Right renal pelvis (tissue), 4 donors: ENCODE results near the gene PREP. TPM values are rescaled to one million over a fixed set of nuclear protein-coding genes. Genes with fewer than 3 reads are reported as not detected.
A peak's percentile ranks its signal among the peaks of the same experiment; 100 is the strongest.
"Not testable (repeated sequence)": the region's sequence is repeated elsewhere in the genome, so short reads cannot be mapped to it uniquely, and the experiment has no call there.

Experiments used
- DNase-seq, 4 donors: peaks; one replicate each; pipeline ENCODE4 v3.0.0-alpha.2; 2013; ENCODE audit warnings: low read depth in 4 of 4, low spot score in 3 of 4, missing footprints in 1 of 4
- polyA plus RNA-seq, 4 donors: library from polyadenylated mRNA; unstranded; fragments of 120-200 nt; gene quantifications; one replicate each; pipeline ENCODE4 v1.2.1, GENCODE V29; 2013; ENCODE audit not compliant: insufficient read length in 4 of 4

PREP gene
- polyA plus RNA-seq, 4 donors, result 33.2 to 39.7 (median 35.7) TPM

DNA sequence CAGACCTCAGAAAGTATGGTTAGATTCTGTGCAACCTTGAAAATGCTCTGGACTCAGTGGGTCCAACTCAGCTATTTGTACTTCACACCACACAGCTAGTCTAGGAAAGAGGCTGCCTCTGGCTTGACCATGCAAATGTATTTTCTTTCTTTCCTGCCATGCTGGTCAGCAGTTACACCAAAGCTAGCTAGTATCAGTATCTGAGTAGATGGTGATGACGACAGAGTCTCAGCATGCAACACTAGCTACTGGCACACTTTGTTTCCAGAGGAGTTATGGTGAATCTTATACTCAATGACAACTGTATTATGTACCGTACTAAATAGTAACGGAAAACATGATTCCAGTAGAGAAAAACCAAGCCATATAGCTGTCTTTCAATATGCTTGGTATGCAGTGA is 126.5 kb downstream of the PREP start:
- no peak for DNase-seq

DNA sequence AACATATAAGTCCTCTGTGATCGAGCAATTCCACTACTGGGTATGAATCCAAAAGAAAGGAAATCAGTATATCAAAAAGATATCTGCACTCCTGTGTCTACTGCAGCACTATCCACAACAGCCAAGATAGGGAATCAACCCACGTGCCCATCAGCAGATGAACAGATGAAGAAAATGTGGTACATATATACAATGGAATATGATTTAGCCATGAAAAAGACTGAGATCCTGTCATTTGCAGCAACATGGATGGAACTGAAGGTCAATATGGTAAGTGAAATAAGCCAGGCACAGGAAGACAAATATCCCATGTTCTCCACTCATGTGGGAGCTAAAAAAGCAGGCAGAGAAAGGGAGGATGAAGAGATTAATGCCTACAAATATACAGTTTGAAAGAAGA is 127.3 kb downstream of the PREP start:
- DNase-seq, result no peak

GRCh38 chr6:105274678-105275077 is 128.2 kb downstream of the PREP start:
- no peak for DNase-seq

GRCh38 chr6:105273589-105273988 is 129.3 kb downstream of the PREP start:
- DNase-seq, result no peak

- DNase-seq, result peak in 3 of 4 donors; percentile 4 to 14 (median 8)
These were observed 130.1 kb downstream of the PREP start for GRCh38 chr6:105272786-105273185.

DNA sequence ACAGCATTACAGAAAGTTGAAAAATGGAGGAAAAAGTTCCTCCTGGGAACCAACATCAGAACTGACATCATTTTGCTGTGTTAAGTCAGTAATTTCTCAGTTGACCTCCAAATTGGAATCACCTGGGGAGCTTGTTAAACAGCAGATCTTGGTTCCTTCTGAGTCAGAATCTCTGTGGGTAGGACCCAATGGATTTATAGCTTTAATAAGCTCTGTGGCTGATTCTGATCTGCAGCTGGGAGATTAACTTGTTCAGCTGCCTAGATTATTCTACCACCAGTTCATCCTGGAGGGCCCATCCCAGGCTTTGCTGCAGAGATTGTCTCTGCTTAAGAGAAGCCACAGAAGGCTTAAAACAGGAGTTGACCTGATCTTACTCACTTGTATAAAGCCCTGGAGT is 132.4 kb downstream of the PREP start:
- no peak for DNase-seq

GRCh38 chr6:105269390-105269789 is 133.5 kb downstream of the PREP start:
- no peak for DNase-seq

GRCh38 chr6:105263685-105264610 is 138.9 kb downstream of the PREP start:
- DNase-seq, result no peak

DNA sequence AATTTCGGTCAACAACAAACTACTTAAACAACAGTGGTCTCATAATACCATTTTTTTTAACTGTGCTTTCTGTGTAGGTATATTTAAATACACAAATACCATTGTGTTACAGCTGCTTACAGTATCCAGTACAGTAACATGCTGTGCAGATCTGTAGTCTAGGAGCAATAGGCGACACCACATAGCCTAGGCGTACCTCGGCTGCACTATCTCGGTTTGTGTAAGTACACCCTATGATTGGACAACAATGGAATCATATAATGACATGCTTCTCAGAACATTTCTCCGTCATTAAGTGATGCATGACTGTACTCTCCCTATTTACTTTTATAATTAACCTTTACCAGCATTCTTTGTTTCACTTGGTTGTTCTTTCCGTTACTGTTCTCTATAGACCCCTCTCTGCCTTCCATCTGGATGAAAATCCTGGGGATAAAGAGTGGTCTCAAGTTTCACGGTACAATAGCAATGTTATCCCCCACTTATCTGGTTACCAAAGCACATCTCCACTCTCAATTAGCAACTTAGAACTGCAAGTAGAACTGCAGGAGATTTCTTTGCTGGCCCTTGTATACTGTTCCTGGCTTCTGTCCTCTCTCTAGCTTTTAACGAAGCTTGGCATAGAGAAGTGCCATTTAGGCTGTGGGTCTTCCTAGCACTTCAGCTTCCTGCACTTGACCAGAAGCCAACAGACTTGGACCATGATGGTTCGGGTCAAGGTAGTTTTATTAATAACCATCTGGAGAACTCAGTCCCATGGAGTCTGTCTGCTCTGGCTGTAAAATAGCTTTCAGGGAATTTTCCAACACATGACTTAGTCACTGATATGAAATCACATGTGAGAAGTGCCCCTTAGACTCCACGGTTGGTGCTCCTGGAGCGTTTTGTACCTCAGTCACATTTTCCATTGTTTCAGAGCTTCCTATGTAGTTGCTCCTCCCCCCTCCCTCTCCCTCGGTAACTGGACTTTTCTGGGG is 142.7 kb downstream of the PREP start:
- DNase-seq, result no peak

DNA sequence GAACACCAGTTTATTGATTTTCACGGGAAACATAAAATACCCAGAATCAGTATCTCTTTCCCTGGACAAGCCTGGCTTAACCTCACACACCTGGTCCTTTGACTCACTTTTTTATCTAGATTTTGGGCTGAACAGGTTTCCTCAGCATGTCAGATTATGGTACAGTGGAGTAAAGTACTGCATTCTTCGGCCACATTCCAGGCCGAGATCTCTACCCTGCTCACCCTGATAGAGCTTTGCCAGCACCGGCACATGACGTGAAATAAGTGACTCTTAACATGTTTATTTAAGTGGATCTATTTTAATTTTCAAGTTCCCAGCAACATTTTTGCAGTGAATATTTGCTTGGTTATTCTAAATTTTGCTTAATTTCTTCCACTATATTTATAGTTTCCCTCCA is 144.1 kb downstream of the PREP start:
- no peak for DNase-seq

- DNase-seq, result no peak
These were observed 145.5 kb downstream of the PREP start for GRCh38 chr6:105257340-105257739.

- no peak for DNase-seq
These were observed 146.3 kb downstream of the PREP start for GRCh38 chr6:105256619-105257018.

DNA sequence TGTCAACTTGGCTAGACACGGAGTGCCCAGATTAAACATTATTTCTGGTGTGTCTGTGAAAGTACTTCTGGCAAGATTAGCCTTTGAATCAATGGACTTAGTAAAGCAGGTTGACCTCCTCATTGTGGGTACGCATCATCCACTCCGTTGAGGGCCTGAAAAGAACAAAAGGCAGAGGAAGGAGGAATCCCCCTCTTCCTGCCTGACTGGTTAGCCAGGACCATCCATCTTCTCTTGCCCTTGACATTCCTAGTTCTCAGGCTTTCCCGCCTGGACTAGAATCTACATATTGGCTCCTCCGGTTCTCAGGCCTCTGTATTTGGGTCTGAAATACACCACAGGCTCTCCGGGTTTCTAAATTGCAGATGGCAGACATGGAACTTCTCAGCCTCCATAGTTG is 149.1 kb downstream of the PREP start:
- no peak for DNase-seq

- DNase-seq, result no peak
These were observed 151.2 kb downstream of the PREP start for GRCh38 chr6:105251689-105252088.

DNA sequence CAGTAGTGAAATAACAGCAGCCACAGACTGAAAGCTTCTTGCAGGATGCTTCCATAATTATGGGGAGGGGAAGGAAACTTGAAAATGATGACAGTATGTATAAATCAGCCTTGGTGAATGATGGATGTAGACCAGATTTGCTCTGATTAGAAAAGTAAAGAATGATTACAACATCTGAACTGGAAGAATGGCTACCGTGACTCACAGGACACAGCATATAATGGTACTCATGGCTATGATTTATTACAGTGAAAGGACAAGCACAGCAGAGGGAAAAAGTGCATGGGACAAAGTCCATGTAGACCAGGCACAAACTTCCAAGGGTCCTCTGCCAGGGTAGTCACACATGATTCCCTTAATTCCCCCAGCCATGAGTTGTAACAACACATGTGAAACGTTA is 152.3 kb downstream of the PREP start:
- DNase-seq, result no peak

DNA sequence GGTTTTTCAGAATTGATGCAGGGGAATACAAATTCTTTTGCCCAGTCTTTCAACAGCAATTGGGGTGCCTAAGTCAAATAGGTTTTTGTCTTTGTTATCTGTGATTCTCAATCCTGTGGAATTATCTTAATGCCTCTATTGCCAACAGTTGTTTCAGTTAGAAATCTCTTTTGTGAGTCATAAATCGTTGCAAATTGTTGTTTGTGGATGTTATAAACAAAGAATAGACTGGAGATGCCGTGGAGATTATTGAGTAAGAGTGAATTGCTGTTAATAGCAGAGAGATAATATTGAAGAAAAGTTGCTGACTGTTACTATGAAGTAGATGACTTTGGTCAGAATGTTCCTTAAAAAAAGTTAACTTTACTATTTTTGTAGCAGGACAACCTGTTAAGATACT is 159.4 kb downstream of the PREP start:
- no peak for DNase-seq

DNA sequence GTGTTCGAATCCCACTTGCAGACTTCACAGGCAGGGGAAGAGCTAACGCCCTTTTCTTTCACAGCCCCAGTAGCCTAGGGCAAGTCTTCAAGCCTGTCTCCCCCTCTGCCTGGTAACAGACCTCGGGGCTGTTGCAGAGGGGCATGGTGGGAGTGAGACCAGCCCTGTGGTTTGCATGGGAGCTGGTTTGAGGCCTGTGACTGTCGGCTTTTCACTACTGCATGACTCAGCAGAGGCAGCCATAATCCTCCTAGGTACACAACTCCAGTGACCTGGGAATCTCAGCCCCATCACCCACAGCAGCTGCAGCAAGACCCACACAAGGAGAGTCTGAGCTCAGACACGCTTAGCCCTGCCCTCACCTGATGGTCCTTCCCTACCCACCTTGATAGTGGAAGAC is 167.7 kb downstream of the PREP start:
- DNase-seq, result no peak

DNA sequence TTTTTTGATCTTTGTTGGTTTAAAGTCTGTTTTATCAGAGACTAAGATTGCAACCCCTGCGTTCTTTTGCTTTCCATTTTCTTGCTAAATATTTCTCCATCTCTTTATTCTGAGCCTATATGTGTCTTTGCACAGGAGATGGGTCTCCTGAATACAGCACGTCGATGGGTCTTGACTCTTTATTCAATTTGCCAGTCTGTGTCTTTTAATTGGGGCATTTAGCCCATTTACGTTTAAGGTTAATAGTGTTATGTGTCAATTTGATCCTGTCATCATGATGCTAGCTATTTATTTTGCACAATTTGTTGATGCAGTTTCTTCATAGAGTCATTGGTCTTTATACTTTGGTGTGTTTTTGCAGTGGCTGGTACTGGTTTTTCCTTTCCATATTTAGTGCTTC is 171.1 kb downstream of the PREP start:
- not testable (repeated sequence) for DNase-seq
